ENCODE results near the gene TADA2B. TPM values are rescaled to one million over a fixed set of nuclear protein-coding genes. Genes with fewer than 3 reads are reported as not detected.

The TADA2B gene
- 15.2 and 16.8 TPM in 2 replicates for total RNA-seq

- H3K27ac Mint-ChIP-seq, result peak within 1 kb of the TSS; percentile 86
- H3K27me3 Mint-ChIP-seq (ENCODE audit: insufficient read depth), result peaks cover 8% of the 10 kb centered on the region
- H3K9me3 Mint-ChIP-seq, result no peaks in the 10 kb centered on the region
- peaks cover 6% of the 10 kb centered on the region for H3K36me3 Mint-ChIP-seq (ENCODE audit: low read depth)
- peak within 1 kb of the TSS; percentile 95 for H3K4me3 Mint-ChIP-seq
- intact Hi-C loops (cut with micrococcal nuclease), result loop anchor here (1.0 kb wide), 7 partner anchors 25 to 403 kb away; partner anchors contain the start of genes GRPEL1, MRFAP1 and TBC1D14
- H3K4me1 Mint-ChIP-seq (ENCODE audit: low read depth), result peaks cover 48% of the 10 kb centered on the region
- peak; percentile 43 for DNase-seq (ENCODE audit: low spot score)
These were observed at the start of gene TADA2B for GRCh38 chr4:7043284-7044136. TADA2B (plus strand) TSS chr4:7043372; CDS start chr4:7043580, 208 bp downstream.

- Mint-ChIP-seq H3K27me3 (ENCODE audit: insufficient read depth) (no peaks in the 10 kb centered on the region), H3K4me1 (ENCODE audit: low read depth) (peaks cover 50% of the 10 kb centered on the region), H3K9me3 (no peaks in the 10 kb centered on the region), H3K27ac (no peak overlapping the region), H3K4me3 (no peak overlapping the region), H3K36me3 (ENCODE audit: low read depth) (peaks cover 32% of the 10 kb centered on the region)
- DNase-seq (ENCODE audit: low spot score), result no peak
- intact Hi-C loops (cut with micrococcal nuclease), result no loop called here
These were observed 46.7 kb upstream of the TADA2B start for GRCh38 chr4:6996481-6996880.

GRCh38 chr4:6999172-7000086, 43.7 kb upstream of the TADA2B start:
- Mint-ChIP-seq H3K4me1 (ENCODE audit: low read depth) (peaks cover 38% of the 10 kb centered on the region), H3K4me3 (peak overlapping the region; percentile 43), H3K9me3 (no peaks in the 10 kb centered on the region), H3K36me3 (ENCODE audit: low read depth) (peaks cover 48% of the 10 kb centered on the region), H3K27me3 (ENCODE audit: insufficient read depth) (no peaks in the 10 kb centered on the region), H3K27ac (peak overlapping the region; percentile 86)
- intact Hi-C loops (cut with micrococcal nuclease), result loop anchor here (1.0 kb wide), 1 partner anchor 12 kb away; no protein-coding TSS in a partner anchor
- peak; percentile 52 for DNase-seq (ENCODE audit: low spot score)

- intact Hi-C loops (cut with micrococcal nuclease), result no loop called here
- Mint-ChIP-seq H3K27me3 (ENCODE audit: insufficient read depth) (no peaks in the 10 kb centered on the region), H3K4me1 (ENCODE audit: low read depth) (peaks cover 38% of the 10 kb centered on the region), H3K4me3 (no peak overlapping the region), H3K9me3 (no peaks in the 10 kb centered on the region), H3K36me3 (ENCODE audit: low read depth) (peaks cover 46% of the 10 kb centered on the region), H3K27ac (no peak overlapping the region)
- no peak for DNase-seq (ENCODE audit: low spot score)
These were observed 42.6 kb upstream of the TADA2B start for GRCh38 chr4:7000421-7001176.

GRCh38 chr4:7001271-7001670, 41.9 kb upstream of the TADA2B start:
- Mint-ChIP-seq H3K36me3 (ENCODE audit: low read depth) (peaks cover 46% of the 10 kb centered on the region), H3K27ac (peak overlapping the region; percentile 59), H3K9me3 (no peaks in the 10 kb centered on the region), H3K4me3 (no peak overlapping the region), H3K4me1 (ENCODE audit: low read depth) (peaks cover 39% of the 10 kb centered on the region), H3K27me3 (ENCODE audit: insufficient read depth) (no peaks in the 10 kb centered on the region)
- no peak for DNase-seq (ENCODE audit: low spot score)
- intact Hi-C loops (cut with micrococcal nuclease), result no loop called here

GRCh38 chr4:7002336-7002735, 40.8 kb upstream of the TADA2B start:
- Mint-ChIP-seq H3K27ac (no peak overlapping the region), H3K4me1 (ENCODE audit: low read depth) (peaks cover 48% of the 10 kb centered on the region), H3K4me3 (no peak overlapping the region), H3K36me3 (ENCODE audit: low read depth) (peaks cover 44% of the 10 kb centered on the region), H3K27me3 (ENCODE audit: insufficient read depth) (no peaks in the 10 kb centered on the region), H3K9me3 (no peaks in the 10 kb centered on the region)
- no peak for DNase-seq (ENCODE audit: low spot score)
- intact Hi-C loops (cut with micrococcal nuclease), result no loop called here

- Mint-ChIP-seq H3K27me3 (ENCODE audit: insufficient read depth) (no peaks in the 10 kb centered on the region), H3K27ac (no peak overlapping the region)
These were observed 39.8 kb upstream of the TADA2B start for GRCh38 chr4:7003176-7003878.

GRCh38 chr4:7003879-7004240, 39.3 kb upstream of the TADA2B start:
- intact Hi-C loops (cut with micrococcal nuclease), result no loop called here
- no peak for DNase-seq (ENCODE audit: low spot score)
- H3K4me1 Mint-ChIP-seq (ENCODE audit: low read depth), result peaks cover 44% of the 10 kb centered on the region
- H3K36me3 Mint-ChIP-seq (ENCODE audit: low read depth), result peaks cover 46% of the 10 kb centered on the region
- no peak overlapping the region for H3K27ac Mint-ChIP-seq
- H3K9me3 Mint-ChIP-seq, result no peaks in the 10 kb centered on the region
- no peak overlapping the region for H3K4me3 Mint-ChIP-seq
- no peaks in the 10 kb centered on the region for H3K27me3 Mint-ChIP-seq (ENCODE audit: insufficient read depth)

More at GRCh38 chr4:7003176-7003878, 39.8 kb upstream of the TADA2B start:
- Mint-ChIP-seq H3K9me3 (no peaks in the 10 kb centered on the region), H3K4me3 (no peak overlapping the region), H3K4me1 (ENCODE audit: low read depth) (peaks cover 46% of the 10 kb centered on the region), H3K36me3 (ENCODE audit: low read depth) (peaks cover 45% of the 10 kb centered on the region)
- intact Hi-C loops (cut with micrococcal nuclease), result no loop called here
- no peak for DNase-seq (ENCODE audit: low spot score)

- Mint-ChIP-seq H3K36me3 (ENCODE audit: low read depth) (peaks cover 47% of the 10 kb centered on the region), H3K27ac (no peak overlapping the region)
These were observed 38.8 kb upstream of the TADA2B start for GRCh38 chr4:7004331-7004730.

GRCh38 chr4:7005571-7005970, 37.6 kb upstream of the TADA2B start:
- H3K9me3 Mint-ChIP-seq, result no peaks in the 10 kb centered on the region
- no peaks in the 10 kb centered on the region for H3K27me3 Mint-ChIP-seq (ENCODE audit: insufficient read depth)
- H3K4me3 Mint-ChIP-seq, result no peak overlapping the region
- H3K4me1 Mint-ChIP-seq (ENCODE audit: low read depth), result peaks cover 37% of the 10 kb centered on the region
- no peak overlapping the region for H3K27ac Mint-ChIP-seq
- intact Hi-C loops (cut with micrococcal nuclease), result no loop called here
- peaks cover 49% of the 10 kb centered on the region for H3K36me3 Mint-ChIP-seq (ENCODE audit: low read depth)
- DNase-seq (ENCODE audit: low spot score), result no peak

More at GRCh38 chr4:7004331-7004730, 38.8 kb upstream of the TADA2B start:
- intact Hi-C loops (cut with micrococcal nuclease), result no loop called here
- Mint-ChIP-seq H3K4me1 (ENCODE audit: low read depth) (peaks cover 43% of the 10 kb centered on the region), H3K27me3 (ENCODE audit: insufficient read depth) (no peaks in the 10 kb centered on the region), H3K9me3 (no peaks in the 10 kb centered on the region), H3K4me3 (no peak overlapping the region)
- no peak for DNase-seq (ENCODE audit: low spot score)

GRCh38 chr4:7006411-7006810, 36.8 kb upstream of the TADA2B start:
- no peak overlapping the region for H3K27ac Mint-ChIP-seq
- H3K4me1 Mint-ChIP-seq (ENCODE audit: low read depth), result peaks cover 30% of the 10 kb centered on the region

More at GRCh38 chr4:7006411-7006810, 36.8 kb upstream of the TADA2B start:
- intact Hi-C loops (cut with micrococcal nuclease), result no loop called here
- no peak for DNase-seq (ENCODE audit: low spot score)
- H3K4me3 Mint-ChIP-seq, result no peak overlapping the region
- peaks cover 48% of the 10 kb centered on the region for H3K36me3 Mint-ChIP-seq (ENCODE audit: low read depth)
- no peaks in the 10 kb centered on the region for H3K9me3 Mint-ChIP-seq
- no peaks in the 10 kb centered on the region for H3K27me3 Mint-ChIP-seq (ENCODE audit: insufficient read depth)

Data from activated T-helper 1 cell treated with anti-CD3 and anti-CD28 coated beads, Interleukin-12 subunit alpha, Interleukin-12 subunit beta, Interleukin-2, Interleukin-4 antibody, amounts not matched to agents 30 ng/mL and 10 ng/mL and 1 ng/mL, durations not matched to agents 14 hours and 24 hours and 36 hours (primary cell).